Nephron (organoid): ENCODE results near the gene SRPK3.

ENCODE experiments used
- H3K27ac Mint-ChIP-seq, 3 experiments: 2 replicates each; pipeline ENCODE4 v1.8.0; 2020; ENCODE audit warnings: mixed read lengths in 3 of 3, mild to moderate bottlenecking in 2 of 3, moderate library complexity in 1 of 3
- H3K27me3 Mint-ChIP-seq: 2 replicates; pipeline ENCODE4 v1.8.0; 2021; ENCODE audit warnings: low read depth, mild to moderate bottlenecking, moderate library complexity, mixed read lengths
- H3K36me3 Mint-ChIP-seq: 2 replicates; pipeline ENCODE4 v1.8.0; 2020; ENCODE audit warnings: low read depth, mixed read lengths
- H3K4me1 Mint-ChIP-seq: 2 replicates; pipeline ENCODE4 v1.8.0; 2020; ENCODE audit warnings: mixed read lengths
- H3K4me3 Mint-ChIP-seq, 3 experiments: 2 replicates each; pipeline ENCODE4 v1.8.0; 2020; ENCODE audit warnings: mild to moderate bottlenecking in 3 of 3, mixed read lengths in 3 of 3, moderate library complexity in 2 of 3
- H3K9me3 Mint-ChIP-seq: 2 replicates; pipeline ENCODE4 v1.8.0; 2020; ENCODE audit warnings: mixed read lengths
- CTCF ChIP-seq, 3 experiments: fragments of 200-600 bp; sonication (generic); IDR thresholded peaks; one replicate each; pipeline ENCODE4 v1.5.0; 2021; ENCODE audit warnings: antibody characterized with exemption in 3 of 3; ENCODE audit not compliant: unreplicated experiment in 3 of 3

The SRPK3 gene

GRCh38 chrX:153769158-153769864 is 11.5 kb upstream of the SRPK3 start:
- no peaks in the 10 kb centered on the region for H3K36me3 Mint-ChIP-seq
- no peak for TF ChIP-seq CTCF (IDR thresholded peaks at IDR 0.05; ENCODE audit: unreplicated experiment in 3 of 3)
- H3K27ac Mint-ChIP-seq, result no peak overlapping the region
- no peaks in the 10 kb centered on the region for H3K27me3 Mint-ChIP-seq
- no peaks in the 10 kb centered on the region for H3K9me3 Mint-ChIP-seq
- no peak overlapping the region for H3K4me3 Mint-ChIP-seq
- H3K4me1 Mint-ChIP-seq, result peaks cover 5% of the 10 kb centered on the region

GRCh38 chrX:153769865-153770600 is 10.8 kb upstream of the SRPK3 start:
- Mint-ChIP-seq H3K4me1 (peaks cover 5% of the 10 kb centered on the region), H3K36me3 (no peaks in the 10 kb centered on the region), H3K9me3 (no peaks in the 10 kb centered on the region), H3K4me3 (no peak overlapping the region), H3K27ac (no peak overlapping the region), H3K27me3 (no peaks in the 10 kb centered on the region)
- TF ChIP-seq CTCF (IDR thresholded peaks at IDR 0.05; ENCODE audit: unreplicated experiment in 3 of 3), result no peak

- Mint-ChIP-seq H3K27ac (no peak overlapping the region), H3K4me1 (peaks cover 5% of the 10 kb centered on the region), H3K36me3 (no peaks in the 10 kb centered on the region), H3K9me3 (no peaks in the 10 kb centered on the region), H3K4me3 (no peak overlapping the region), H3K27me3 (no peaks in the 10 kb centered on the region)
- no peak for TF ChIP-seq CTCF (IDR thresholded peaks at IDR 0.05; ENCODE audit: unreplicated experiment in 3 of 3)
Measured at GRCh38 chrX:153770601-153771414, 10.0 kb upstream of the SRPK3 start.

GRCh38 chrX:153771415-153772315 is 9.2 kb upstream of the SRPK3 start:
- no peak for TF ChIP-seq CTCF (IDR thresholded peaks at IDR 0.05; ENCODE audit: unreplicated experiment in 3 of 3)
- no peaks in the 10 kb centered on the region for H3K27me3 Mint-ChIP-seq
- H3K27ac Mint-ChIP-seq, result no peak overlapping the region
- H3K9me3 Mint-ChIP-seq, result no peaks in the 10 kb centered on the region
- H3K4me1 Mint-ChIP-seq, result peaks cover under 1% of the 10 kb centered on the region
- H3K36me3 Mint-ChIP-seq, result no peaks in the 10 kb centered on the region
- H3K4me3 Mint-ChIP-seq, result no peak overlapping the region

GRCh38 chrX:153772316-153773217 is 8.3 kb upstream of the SRPK3 start:
- Mint-ChIP-seq H3K27ac (no peak overlapping the region), H3K9me3 (no peaks in the 10 kb centered on the region), H3K4me1 (no peaks in the 10 kb centered on the region), H3K27me3 (no peaks in the 10 kb centered on the region), H3K36me3 (no peaks in the 10 kb centered on the region), H3K4me3 (no peak overlapping the region)
- no peak for TF ChIP-seq CTCF (IDR thresholded peaks at IDR 0.05; ENCODE audit: unreplicated experiment in 3 of 3)
